HL-60 (cell line): ENCODE data around the gene BTBD9.

Source experiments
- CTCF ChIP-seq: IDR thresholded peaks from one replicate; pipeline ENCODE4 v1.5.1; 2011; ENCODE audit warnings: low read length, control low read depth, inconsistent platforms; ENCODE audit not compliant: insufficient read depth
- GABPA ChIP-seq: IDR thresholded peaks from 2 replicates; pipeline ENCODE4 v1.6.1; 2012; ENCODE audit warnings: low read depth
- POLR2AphosphoS5 ChIP-seq: IDR thresholded peaks from 2 replicates; pipeline ENCODE4 v1.6.1; 2012; ENCODE audit warnings: low read depth
- REST ChIP-seq: IDR thresholded peaks from 2 replicates; pipeline ENCODE4 v1.6.1; 2012; ENCODE audit warnings: low read depth; ENCODE audit not compliant: insufficient replicate concordance
- SPI1 ChIP-seq: IDR thresholded peaks from 2 replicates; pipeline ENCODE4 v1.6.1; 2012; ENCODE audit warnings: low read depth, mild to moderate bottlenecking, borderline replicate concordance

- TF ChIP-seq CTCF (no peak), GABPA (no peak), POLR2AphosphoS5 (no peak), REST (no peak), SPI1 (no peak)
Observed at GRCh38 chr6:38413102-38413800, 226.5 kb downstream of the BTBD9 start.
